Activated T-helper 2 cell treated with anti-CD3 and anti-CD28 coated beads, Interferon-gamma antibody, Interleukin-2, Interleukin-4, amounts not matched to agents 10 μg/mL and 5 μg/mL and 100 μg/mL, durations not matched to agents 14 hours and 24 hours and 36 hours (primary cell): ENCODE data around the gene ZBTB14. TPM values are rescaled to one million over a fixed set of nuclear protein-coding genes. Genes with fewer than 3 reads are reported as not detected.

Source experiments
- DNase-seq: peaks from one replicate; pipeline ENCODE4 v3.0.0; 2021; ENCODE audit warnings: low spot score
- H3K27ac Mint-ChIP-seq: one replicate; pipeline ENCODE4 v1.8.0; 2021; ENCODE audit warnings: mixed read lengths
- H3K27me3 Mint-ChIP-seq: one replicate; pipeline ENCODE4 v1.8.0; 2021; ENCODE audit warnings: low read depth, mixed read lengths
- H3K36me3 Mint-ChIP-seq: one replicate; pipeline ENCODE4 v1.8.0; 2021; ENCODE audit warnings: low read depth, mixed read lengths
- H3K4me1 Mint-ChIP-seq: one replicate; pipeline ENCODE4 v1.8.0; 2021; ENCODE audit warnings: low read depth, mixed read lengths
- H3K4me3 Mint-ChIP-seq: one replicate; pipeline ENCODE4 v1.8.0; 2021; ENCODE audit warnings: low read depth, mild to moderate bottlenecking, moderate library complexity, mixed read lengths
- H3K9me3 Mint-ChIP-seq: one replicate; pipeline ENCODE4 v1.8.0; 2021; ENCODE audit warnings: mixed read lengths
- intact Hi-C: fragments of 100-400 bp; cut with micrococcal nuclease; formaldehyde crosslinking; loops from one replicate; pipeline ENCODE4 v1.15.1; 2023
- total RNA-seq: library from RNA; stranded (reverse); gene quantifications from 2 replicates; pipeline ENCODE4 v1.2.3, GENCODE V29; 2022

Gene ZBTB14, protein sequence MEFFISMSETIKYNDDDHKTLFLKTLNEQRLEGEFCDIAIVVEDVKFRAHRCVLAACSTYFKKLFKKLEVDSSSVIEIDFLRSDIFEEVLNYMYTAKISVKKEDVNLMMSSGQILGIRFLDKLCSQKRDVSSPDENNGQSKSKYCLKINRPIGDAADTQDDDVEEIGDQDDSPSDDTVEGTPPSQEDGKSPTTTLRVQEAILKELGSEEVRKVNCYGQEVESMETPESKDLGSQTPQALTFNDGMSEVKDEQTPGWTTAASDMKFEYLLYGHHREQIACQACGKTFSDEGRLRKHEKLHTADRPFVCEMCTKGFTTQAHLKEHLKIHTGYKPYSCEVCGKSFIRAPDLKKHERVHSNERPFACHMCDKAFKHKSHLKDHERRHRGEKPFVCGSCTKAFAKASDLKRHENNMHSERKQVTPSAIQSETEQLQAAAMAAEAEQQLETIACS
- 19.2 and 20.2 TPM in 2 replicates for total RNA-seq

DNA sequence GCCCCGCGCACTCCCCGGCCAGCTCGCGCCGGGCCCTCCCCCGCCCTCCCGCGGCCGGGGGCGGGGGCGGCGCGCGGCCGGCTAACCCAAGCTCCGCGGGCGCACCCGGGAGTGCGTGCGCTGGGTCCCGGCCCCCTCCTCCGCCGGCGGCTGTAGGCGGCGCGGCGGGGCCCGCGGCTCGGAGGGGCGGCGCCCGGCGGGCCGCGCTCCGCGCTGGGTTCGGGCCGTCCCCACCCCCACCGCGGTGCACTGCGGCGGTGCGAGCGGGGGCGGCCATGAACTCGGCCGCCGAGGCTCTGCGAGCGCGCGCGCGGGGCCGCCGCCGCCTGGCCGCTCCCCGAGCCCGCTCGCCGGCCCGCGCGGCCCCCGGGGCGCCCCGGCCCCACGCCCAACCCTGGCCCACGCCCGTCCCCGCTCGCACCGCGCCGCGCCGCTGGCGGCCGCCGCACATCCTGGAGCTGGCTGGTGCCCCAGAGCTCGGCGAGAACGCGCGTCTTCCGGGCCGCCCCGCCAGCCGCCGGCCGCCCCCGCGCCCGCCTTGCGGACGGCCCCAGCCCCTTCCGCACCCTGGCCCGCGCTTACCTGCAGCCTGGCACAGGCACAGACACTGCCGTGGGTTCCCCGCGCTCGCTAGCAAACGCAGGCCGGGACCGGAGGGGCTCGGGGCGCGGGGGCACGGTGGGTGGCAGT lies at the start of gene ZBTB14:
Gene ZBTB14, minus strand, starts transcription at position 496 of the 690 bp plus-strand sequence. CDS start 2,480 bp downstream, outside the sequence.
- Mint-ChIP-seq H3K4me1 (peaks cover 17% of the 10 kb centered on the region), H3K4me3 (peak within 1 kb of the TSS; percentile 97), H3K9me3 (no peaks in the 10 kb centered on the region), H3K36me3 (peaks cover 32% of the 10 kb centered on the region), H3K27ac (peak within 1 kb of the TSS; percentile 99), H3K27me3 (peaks cover 6% of the 10 kb centered on the region)
- intact Hi-C loops: loop anchor here (5.0 to 10.0 kb wide), 4 partner anchors 162 to 1843 kb away; partner anchors contain the start of genes L3MBTL4 and TGIF1
- peak; percentile 69 for DNase-seq

DNA sequence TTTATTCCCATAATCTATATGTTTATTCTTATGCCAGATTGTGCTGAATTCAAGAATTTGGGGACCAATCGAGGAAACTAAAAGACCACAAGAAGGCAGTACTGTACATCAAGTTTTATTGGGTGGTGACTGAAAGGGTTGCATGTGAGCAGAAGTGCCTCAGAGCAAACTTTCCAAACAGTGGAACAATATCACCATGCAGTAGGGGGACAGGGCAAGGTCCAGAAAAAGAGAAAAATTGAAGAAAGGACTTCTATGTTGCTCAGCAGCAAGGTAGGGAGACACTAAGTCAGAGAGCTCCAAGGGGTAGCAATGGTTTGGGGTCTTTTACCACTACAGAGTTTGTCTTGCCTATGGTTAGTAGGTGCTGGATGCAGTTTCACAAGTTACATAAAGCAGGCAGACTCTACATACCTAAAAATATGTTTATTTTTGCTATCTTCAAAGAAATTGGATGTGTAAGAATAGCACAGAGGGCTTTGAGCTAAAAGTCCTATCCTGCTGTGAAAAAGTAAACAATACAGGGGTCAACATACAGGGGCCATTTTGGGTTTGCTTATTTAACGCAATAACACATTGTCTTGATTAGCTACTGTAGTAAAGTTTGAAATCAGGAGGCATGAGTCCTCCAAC lies 43.8 kb upstream of the ZBTB14 start:
- DNase-seq: no peak
- Mint-ChIP-seq H3K9me3 (no peaks in the 10 kb centered on the region), H3K27me3 (no peaks in the 10 kb centered on the region), H3K4me3 (no peak overlapping the region), H3K36me3 (no peaks in the 10 kb centered on the region), H3K27ac (no peak overlapping the region), H3K4me1 (no peaks in the 10 kb centered on the region)
- intact Hi-C loops: no loop called here

DNA sequence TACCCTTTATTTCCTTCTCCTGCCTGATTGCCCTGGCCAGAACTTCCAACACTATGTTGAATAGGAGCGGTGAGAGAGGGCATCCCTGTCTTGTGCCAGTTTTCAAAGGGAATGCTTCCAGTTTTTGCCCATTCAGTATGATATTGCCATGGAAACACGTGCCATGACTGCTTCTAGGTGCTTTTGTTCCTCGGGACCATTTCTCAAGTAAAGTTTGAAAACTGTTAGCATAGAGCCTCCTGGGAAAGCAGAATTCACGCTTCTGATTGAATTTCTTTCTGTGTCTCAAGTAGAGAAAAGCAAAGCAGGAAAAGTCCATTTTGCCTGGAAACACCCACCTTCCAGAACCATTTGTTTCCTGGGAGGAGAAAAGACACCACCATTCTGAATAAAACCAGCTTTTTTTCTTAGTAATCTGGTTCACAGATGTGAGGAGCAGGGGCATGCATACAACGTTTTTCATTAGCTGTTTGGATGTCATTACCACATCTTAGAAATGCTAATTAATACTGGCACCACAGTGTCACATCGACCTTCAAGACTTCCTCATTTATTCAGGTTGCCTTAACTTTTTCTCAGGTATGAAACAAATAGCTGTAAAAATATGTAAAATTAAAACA lies 39.0 kb upstream of the ZBTB14 start:
- no peaks in the 10 kb centered on the region for H3K4me1 Mint-ChIP-seq

DNA sequence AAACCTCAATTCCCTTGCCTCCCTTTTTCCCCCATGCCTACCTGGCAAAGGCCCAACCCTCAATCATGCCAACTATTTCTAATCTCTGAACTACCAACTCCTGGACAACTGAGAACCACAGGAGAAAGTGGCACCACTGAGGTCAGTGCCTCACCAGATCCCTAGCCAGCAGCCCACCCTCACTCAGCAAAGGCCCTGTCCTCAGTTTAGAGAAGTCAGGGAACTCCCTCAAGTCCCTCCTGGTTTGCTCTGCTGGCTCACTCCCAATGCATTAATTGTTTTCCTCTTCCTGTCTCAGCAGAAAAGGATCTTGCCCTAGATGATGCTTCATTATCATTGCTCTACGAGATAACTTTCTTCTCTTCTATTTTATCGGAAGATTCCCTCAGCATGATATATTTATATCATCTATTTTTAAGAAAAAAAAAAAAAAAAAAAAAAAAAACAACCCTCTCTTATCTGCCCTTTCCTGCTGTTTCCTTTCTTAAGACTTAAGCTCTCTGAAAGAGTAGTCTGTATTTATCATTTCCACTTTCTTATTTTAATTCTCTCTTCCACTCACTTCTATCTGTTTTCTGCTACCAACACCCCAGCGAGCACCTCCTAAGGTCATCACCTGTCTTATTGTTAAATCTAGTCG lies 22.7 kb upstream of the ZBTB14 start:
- Mint-ChIP-seq H3K9me3 (peaks cover 9% of the 10 kb centered on the region), H3K36me3 (no peaks in the 10 kb centered on the region), H3K4me3 (no peak overlapping the region), H3K27ac (no peak overlapping the region), H3K4me1 (peaks cover 2% of the 10 kb centered on the region), H3K27me3 (no peaks in the 10 kb centered on the region)
- intact Hi-C loops: no loop called here
- DNase-seq: no peak

More for the DNA sequence above, 39.0 kb upstream of the ZBTB14 start:
- H3K27me3 Mint-ChIP-seq: no peaks in the 10 kb centered on the region
- no peak overlapping the region for H3K4me3 Mint-ChIP-seq
- intact Hi-C loops: no loop called here
- no peak overlapping the region for H3K27ac Mint-ChIP-seq
- H3K9me3 Mint-ChIP-seq: peaks cover 3% of the 10 kb centered on the region
- DNase-seq: no peak
- no peaks in the 10 kb centered on the region for H3K36me3 Mint-ChIP-seq

DNA sequence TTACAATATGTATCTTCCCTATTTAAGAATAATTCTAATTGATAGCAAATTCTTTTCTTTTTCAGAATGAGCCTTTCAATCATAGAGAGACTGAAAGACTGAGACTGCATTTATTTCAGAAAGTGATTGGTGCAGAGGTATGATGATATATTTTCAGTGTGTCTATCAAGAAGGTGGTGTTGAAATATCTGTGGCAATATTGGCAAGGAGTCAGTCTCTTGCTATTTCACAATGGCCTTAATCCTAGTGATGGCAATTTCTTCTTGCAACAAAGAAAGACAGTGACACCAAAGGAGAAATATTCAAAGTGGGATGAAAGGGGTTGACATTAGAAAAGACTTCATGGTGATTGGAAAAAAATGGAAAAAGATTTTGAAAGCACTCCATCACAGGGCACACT lies 21.7 kb upstream of the ZBTB14 start:
- no peak for DNase-seq
- Mint-ChIP-seq H3K4me1 (peaks cover 2% of the 10 kb centered on the region), H3K27me3 (no peaks in the 10 kb centered on the region), H3K4me3 (no peak overlapping the region), H3K36me3 (no peaks in the 10 kb centered on the region), H3K27ac (no peak overlapping the region), H3K9me3 (peaks cover 2% of the 10 kb centered on the region)
- intact Hi-C loops: no loop called here

DNA sequence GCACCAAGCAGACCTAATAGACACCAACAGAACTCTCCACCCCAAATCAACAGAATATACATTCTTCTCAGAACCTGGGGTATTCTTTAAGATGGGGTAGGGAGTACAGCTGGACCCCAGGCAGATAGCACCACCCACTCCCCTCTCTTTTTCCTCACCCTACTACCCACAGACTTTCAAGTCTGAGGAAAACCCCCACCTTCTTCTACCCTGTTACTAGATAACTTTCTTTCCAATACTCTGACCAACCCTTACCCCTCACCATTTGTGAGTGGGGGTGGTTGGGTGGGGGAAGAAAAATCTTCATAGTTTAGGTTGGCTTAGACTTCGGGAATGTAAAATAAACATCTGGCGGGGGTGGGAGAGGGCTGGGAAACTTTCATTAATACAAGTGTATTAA lies 20.3 kb upstream of the ZBTB14 start:
- Mint-ChIP-seq H3K36me3 (no peaks in the 10 kb centered on the region), H3K4me3 (no peak overlapping the region), H3K27me3 (no peaks in the 10 kb centered on the region), H3K27ac (no peak overlapping the region), H3K9me3 (no peaks in the 10 kb centered on the region), H3K4me1 (peaks cover 2% of the 10 kb centered on the region)
- no peak for DNase-seq
- intact Hi-C loops: no loop called here

DNA sequence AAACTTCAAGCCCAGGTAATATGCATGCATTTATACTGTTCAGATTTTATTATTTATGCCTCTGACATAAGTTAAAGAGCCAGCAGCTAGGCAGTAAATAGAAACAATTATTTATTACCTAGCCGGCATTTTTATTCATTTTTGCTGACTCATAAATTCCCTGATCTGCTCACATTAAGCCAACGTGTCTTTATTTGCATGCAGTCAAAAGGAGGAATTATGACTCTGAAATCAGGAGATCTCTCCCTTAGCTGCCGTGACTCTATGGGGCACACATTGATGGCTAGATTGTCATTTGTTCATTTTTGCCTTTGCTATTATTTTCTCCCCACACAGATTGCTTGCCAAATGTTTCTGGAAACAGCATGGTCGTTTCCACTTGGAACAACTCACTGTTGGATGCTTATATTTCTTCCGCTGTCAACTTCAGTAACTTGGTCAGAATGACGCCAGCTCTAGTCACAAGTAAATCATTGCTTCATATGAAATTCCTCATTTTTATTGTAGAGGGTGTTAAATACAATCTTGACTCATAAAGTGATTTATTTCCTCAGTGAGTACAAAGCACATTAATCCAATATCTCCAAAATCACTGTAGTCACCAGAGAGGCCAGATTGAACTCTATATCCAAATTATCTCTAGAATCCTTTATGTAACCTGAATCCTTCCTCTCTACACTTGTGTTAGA lies 15.9 kb upstream of the ZBTB14 start:
- no peaks in the 10 kb centered on the region for H3K9me3 Mint-ChIP-seq
- no peaks in the 10 kb centered on the region for H3K27me3 Mint-ChIP-seq
- no peak overlapping the region for H3K27ac Mint-ChIP-seq
- H3K4me3 Mint-ChIP-seq: no peak overlapping the region
- H3K36me3 Mint-ChIP-seq: no peaks in the 10 kb centered on the region
- no peak for DNase-seq
- intact Hi-C loops: no loop called here
- H3K4me1 Mint-ChIP-seq: peaks cover 14% of the 10 kb centered on the region

DNA sequence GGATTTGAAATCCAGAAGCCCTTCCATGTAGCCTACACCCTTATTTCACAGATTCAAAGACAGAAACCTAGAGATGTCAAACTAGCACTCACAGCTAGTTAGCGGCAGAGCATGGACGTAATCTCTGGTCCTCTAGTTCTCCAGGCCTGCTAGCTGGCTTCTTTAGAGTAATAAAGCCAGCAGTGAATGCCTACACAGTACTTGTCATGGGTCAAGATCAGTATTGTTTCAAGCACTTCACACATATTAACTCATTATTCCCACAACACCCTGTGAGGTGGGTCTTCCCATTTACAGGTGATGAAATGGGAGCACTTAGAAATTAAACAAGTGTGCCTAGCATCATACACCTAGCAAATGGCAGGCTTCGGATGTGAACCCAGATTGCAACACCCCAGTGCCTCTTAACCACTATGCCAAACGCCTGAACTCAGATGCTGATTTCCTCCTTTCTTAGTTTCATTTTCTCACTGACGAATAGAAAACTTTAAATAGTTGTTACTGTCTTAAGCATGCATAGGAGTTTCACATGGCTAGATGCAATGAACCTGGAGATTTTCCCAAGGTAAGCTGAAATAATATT lies 14.5 kb upstream of the ZBTB14 start:
- Mint-ChIP-seq H3K27me3 (peaks cover 1% of the 10 kb centered on the region), H3K4me3 (peak overlapping the region; percentile 26), H3K9me3 (no peaks in the 10 kb centered on the region), H3K27ac (peak overlapping the region; percentile 24), H3K36me3 (no peaks in the 10 kb centered on the region), H3K4me1 (peaks cover 12% of the 10 kb centered on the region)
- peak; percentile 17 for DNase-seq
- intact Hi-C loops: loop anchor here (1.0 kb wide), 1 partner anchor 13 kb away; no protein-coding TSS in a partner anchor

DNA sequence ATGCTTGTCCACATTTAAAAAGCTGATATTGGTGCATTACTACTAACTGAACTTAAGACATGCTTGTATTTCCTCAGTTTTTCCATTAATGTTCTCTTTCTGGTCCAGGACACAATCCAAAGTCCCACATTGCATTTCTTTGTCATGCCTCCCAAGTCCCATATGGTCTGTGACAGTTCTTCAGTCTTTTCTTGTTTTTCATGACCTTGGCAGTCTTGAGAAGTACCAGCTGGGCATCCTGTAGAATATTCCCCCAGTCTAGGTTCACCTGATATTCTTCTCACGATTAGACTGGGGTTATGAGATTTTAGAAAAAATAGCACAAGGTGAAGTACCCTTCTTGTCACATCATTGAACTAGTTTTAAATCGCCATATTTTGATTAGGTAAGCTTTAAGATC lies 10.3 kb upstream of the ZBTB14 start:
- peaks cover 30% of the 10 kb centered on the region for H3K27me3 Mint-ChIP-seq
- peaks cover 12% of the 10 kb centered on the region for H3K4me1 Mint-ChIP-seq
- no peak for DNase-seq
- intact Hi-C loops: no loop called here
- no peak overlapping the region for H3K27ac Mint-ChIP-seq
- no peaks in the 10 kb centered on the region for H3K9me3 Mint-ChIP-seq
- H3K36me3 Mint-ChIP-seq: no peaks in the 10 kb centered on the region
- H3K4me3 Mint-ChIP-seq: no peak overlapping the region

DNA sequence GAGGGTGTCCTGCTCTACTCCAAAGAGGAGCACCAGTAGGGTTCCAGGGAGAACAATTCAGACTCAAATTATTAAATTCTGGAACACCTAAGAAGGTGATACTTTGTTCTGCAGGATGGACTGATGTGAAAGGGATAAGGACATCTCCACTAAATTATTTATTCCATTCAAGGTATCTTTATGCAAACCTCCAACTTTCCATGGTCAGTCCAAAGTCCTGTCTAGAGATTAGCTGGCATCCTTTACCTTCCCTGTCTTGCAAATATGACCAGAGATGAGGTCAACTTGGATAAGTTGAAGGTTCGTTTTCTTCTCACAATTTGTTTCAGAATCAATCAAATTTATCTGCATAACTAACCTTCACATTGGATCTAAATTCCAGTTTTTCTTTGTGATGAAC lies 8.7 kb upstream of the ZBTB14 start:
- H3K9me3 Mint-ChIP-seq: no peaks in the 10 kb centered on the region
- H3K27ac Mint-ChIP-seq: no peak overlapping the region
- H3K36me3 Mint-ChIP-seq: no peaks in the 10 kb centered on the region
- DNase-seq: no peak
- intact Hi-C loops: no loop called here
- H3K4me1 Mint-ChIP-seq: peaks cover under 1% of the 10 kb centered on the region
- H3K27me3 Mint-ChIP-seq: peaks cover 37% of the 10 kb centered on the region
- no peak overlapping the region for H3K4me3 Mint-ChIP-seq

DNA sequence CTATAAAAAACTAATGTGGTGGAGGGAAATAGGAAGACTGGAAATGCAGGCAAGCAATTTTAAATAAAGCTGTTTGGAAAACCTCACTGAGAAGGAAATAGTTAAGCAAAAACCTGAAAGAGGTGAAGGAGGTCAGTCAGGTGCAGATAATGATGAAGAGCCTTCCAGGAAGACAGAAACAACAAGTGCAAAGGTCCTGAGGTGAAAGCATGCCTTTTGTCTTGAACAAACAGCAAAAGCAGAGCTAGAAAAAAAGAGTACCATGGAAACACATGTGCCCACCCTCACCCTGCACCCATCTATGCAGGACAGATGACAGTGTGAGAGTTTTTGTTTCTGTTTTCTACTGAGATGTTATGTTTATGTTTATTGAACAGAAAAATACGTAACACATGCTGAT lies 8.1 kb upstream of the ZBTB14 start:
- Mint-ChIP-seq H3K36me3 (no peaks in the 10 kb centered on the region), H3K4me1 (no peaks in the 10 kb centered on the region), H3K27me3 (peaks cover 40% of the 10 kb centered on the region), H3K9me3 (no peaks in the 10 kb centered on the region), H3K27ac (no peak overlapping the region), H3K4me3 (no peak overlapping the region)
- DNase-seq: no peak
- intact Hi-C loops: no loop called here
